Caco-2 (cell line): ENCODE data around the gene CACNA1A. TPM values are rescaled to one million over a fixed set of nuclear protein-coding genes. Genes with fewer than 3 reads are reported as not detected.

Experiments
- BruUV-seq: library from RNA; stranded (reverse); fragments of 400-500 nt; replicated peaks from 2 replicates; lab custom pipeline; 2021; lab: Mats Ljungman, UMichigan
- CTCF ChIA-PET: fragments of 300-600 bp; sonication (Branson Sonifier 250); formaldehyde crosslinking; loops from one replicate; lab custom pipeline; 2022; ENCODE audit warnings: antibody characterized with exemption; lab: Charles Lee
- POLR2A ChIA-PET: fragments of 300-600 bp; sonication (Branson Sonifier 250); formaldehyde crosslinking; loops from one replicate; lab custom pipeline; 2022; ENCODE audit warnings: antibody characterized with exemption; lab: Charles Lee
- DNase-seq, 2 experiments: peaks; one replicate each; pipeline versions ENCODE4 v3.0.0 to v3.0.0-alpha.2; 2020 to 2022
- H3K27me3 ChIP-seq: replicated peaks from 2 replicates; pipeline ENCODE4 v1.6.0; 2011; ENCODE audit warnings: low read length; ENCODE audit not compliant: control insufficient read depth, insufficient read depth
- H3K36me3 ChIP-seq: 2 replicates; pipeline ENCODE4 v1.5.1; 2011; ENCODE audit warnings: low read length; ENCODE audit not compliant: control insufficient read depth, insufficient read depth
- H3K4me1 ChIP-seq: fragments of 250-450 bp; sonication (Bioruptor Pico); 2 replicates; pipeline ENCODE4 v1.5.1; 2020; ENCODE audit warnings: mild to moderate bottlenecking
- H3K4me3 ChIP-seq: 2 replicates; pipeline ENCODE4 v1.5.1; 2011; ENCODE audit warnings: low read depth, mild to moderate bottlenecking, control low read depth, low read length
- H3K9me3 ChIP-seq: fragments of 250-450 bp; sonication (Bioruptor Pico); 2 replicates; pipeline ENCODE4 v1.5.1; 2020; ENCODE audit warnings: mild to moderate bottlenecking, moderate library complexity
- H3K27ac Mint-ChIP-seq: one replicate; pipeline ENCODE4 v1.8.0; 2022; ENCODE audit warnings: mixed read lengths; ENCODE audit not compliant: unreplicated experiment
- H3K27me3 Mint-ChIP-seq: one replicate; pipeline ENCODE4 v1.8.0; 2022; ENCODE audit warnings: mixed read lengths; ENCODE audit not compliant: insufficient read depth, unreplicated experiment
- H3K36me3 Mint-ChIP-seq: one replicate; pipeline ENCODE4 v1.8.0; 2022; ENCODE audit warnings: mild to moderate bottlenecking, mixed read lengths; ENCODE audit not compliant: insufficient read depth, unreplicated experiment
- H3K4me1 Mint-ChIP-seq: one replicate; pipeline ENCODE4 v1.8.0; 2022; ENCODE audit warnings: low read depth, mixed read lengths; ENCODE audit not compliant: unreplicated experiment
- H3K4me3 Mint-ChIP-seq: one replicate; pipeline ENCODE4 v1.8.0; 2022; ENCODE audit warnings: mild to moderate bottlenecking, moderate library complexity, mixed read lengths; ENCODE audit not compliant: unreplicated experiment
- H3K9me3 Mint-ChIP-seq: one replicate; pipeline ENCODE4 v1.8.0; 2022; ENCODE audit warnings: mixed read lengths; ENCODE audit not compliant: unreplicated experiment
- CTCF ChIP-seq, 2 experiments: fragments of 200-600 bp in 1 of 2; IDR thresholded peaks; 1 replicate in 1 of 2; 2 replicates in 1 of 2; pipeline versions ENCODE4 v1.5.1 to v1.8.0; 2011 to 2022; ENCODE audit warnings: antibody characterized with exemption in 1 of 2, control low read depth in 1 of 2, inconsistent platforms in 1 of 2, low read depth in 1 of 2, low read length in 1 of 2, mild to moderate bottlenecking in 1 of 2, moderate library complexity in 1 of 2; ENCODE audit not compliant: insufficient read depth in 1 of 2, severe bottlenecking in 1 of 2, unreplicated experiment in 1 of 2
- intact Hi-C: fragments of 100-400 bp; cut with micrococcal nuclease; formaldehyde crosslinking; loops from one replicate; pipeline ENCODE4 v1.10.0; 2022; ENCODE audit not compliant: unreplicated experiment
- total RNA-seq: library from RNA; stranded (reverse); gene quantifications from 2 replicates; pipeline ENCODE4 v1.2.3, GENCODE V29; 2022

Gene CACNA1A
- total RNA-seq, 1 experiment from 2014 or later: not detected

- POLR2A ChIA-PET: interaction anchor here (0.6 to 3.4 kb wide), 7 partner anchors 9 to 972 kb away, joined by 3 to 29 read pairs (median 4); partner anchors contain the start of genes IER2, NACC1 and STX10
- Mint-ChIP-seq H3K9me3 (no peaks in the 10 kb centered on the region), H3K4me3 (peak overlapping the region; percentile 79), H3K4me1 (peaks cover 17% of the 10 kb centered on the region), H3K27me3 (no peaks in the 10 kb centered on the region), H3K36me3 (peaks cover 25% of the 10 kb centered on the region), H3K27ac (peak overlapping the region; percentile 93)
- TF ChIP-seq CTCF (IDR thresholded peaks at IDR 0.05; ENCODE audit: insufficient read depth in 1 of 2, low read depth in 1 of 2, low read length in 1 of 2, severe bottlenecking in 1 of 2, unreplicated experiment in 1 of 2): no peak
- H3K36me3 ChIP-seq: no peaks in the 10 kb centered on the region
- no TSS peak for BruUV-seq
- no peaks in the 10 kb centered on the region for H3K9me3 ChIP-seq
- DNase-seq: peak; percentile 80 to 92
- CTCF ChIA-PET: interaction anchor here (0.9 to 1.8 kb wide), 3 partner anchors 10 to 187 kb away, joined by 3 to 6 read pairs (median 3); no protein-coding TSS in a partner anchor
- H3K4me1 ChIP-seq: peaks cover 52% of the 10 kb centered on the region
- intact Hi-C loops: loop anchor here (2.0 to 5.0 kb wide), 2 partner anchors 14 to 68 kb away; partner anchors contain the start of genes IER2 and STX10
- H3K27me3 ChIP-seq: no peaks in the 10 kb centered on the region
- H3K4me3 ChIP-seq: peak overlapping the region; percentile 48
These were observed 341.7 kb downstream of the CACNA1A start for GRCh38 chr19:13164343-13165161.

- Mint-ChIP-seq H3K36me3 (peaks cover 25% of the 10 kb centered on the region), H3K4me1 (peaks cover 14% of the 10 kb centered on the region), H3K9me3 (no peaks in the 10 kb centered on the region), H3K27me3 (no peaks in the 10 kb centered on the region), H3K27ac (peak overlapping the region; percentile 93), H3K4me3 (peak overlapping the region; percentile 79)
- peak; percentile 80 to 90 for DNase-seq
- ChIA-PET POLR2A (interaction anchor here (0.6 to 3.4 kb wide), 8 partner anchors 8 to 973 kb away, joined by 3 to 29 read pairs (median 4); partner anchors contain the start of gene NACC1), CTCF (interaction anchor here (1.1 to 2.1 kb wide), 4 partner anchors 9 to 186 kb away, joined by 3 to 9 read pairs (median 6); partner anchors contain the start of genes IER2 and STX10)
- Histone ChIP-seq H3K27me3 (no peaks in the 10 kb centered on the region), H3K4me1 (peaks cover 44% of the 10 kb centered on the region), H3K9me3 (no peaks in the 10 kb centered on the region), H3K4me3 (peak overlapping the region; percentile 48), H3K36me3 (no peaks in the 10 kb centered on the region)
- TF ChIP-seq CTCF (IDR thresholded peaks at IDR 0.05; ENCODE audit: insufficient read depth in 1 of 2, low read depth in 1 of 2, low read length in 1 of 2, severe bottlenecking in 1 of 2, unreplicated experiment in 1 of 2): no peak
- BruUV-seq: no TSS peak
- intact Hi-C loops: loop anchor here (1.0 to 5.0 kb wide), 3 partner anchors 8 to 69 kb away; partner anchors contain the start of genes IER2 and STX10
These were observed 342.5 kb downstream of the CACNA1A start for GRCh38 chr19:13163609-13164342.
